NCI-H187 (cell line): ENCODE data around the gene ST8SIA2.
"Not testable (repeated sequence)": the region's sequence is repeated elsewhere in the genome, so short reads cannot be mapped to it uniquely, and the experiment has no call there.

Experiments used
- DNase-seq, 2 experiments: peaks; one replicate each; lab custom pipeline; 2025; lab: John Stamatoyannopoulos, UW

ST8SIA2 gene

DNA sequence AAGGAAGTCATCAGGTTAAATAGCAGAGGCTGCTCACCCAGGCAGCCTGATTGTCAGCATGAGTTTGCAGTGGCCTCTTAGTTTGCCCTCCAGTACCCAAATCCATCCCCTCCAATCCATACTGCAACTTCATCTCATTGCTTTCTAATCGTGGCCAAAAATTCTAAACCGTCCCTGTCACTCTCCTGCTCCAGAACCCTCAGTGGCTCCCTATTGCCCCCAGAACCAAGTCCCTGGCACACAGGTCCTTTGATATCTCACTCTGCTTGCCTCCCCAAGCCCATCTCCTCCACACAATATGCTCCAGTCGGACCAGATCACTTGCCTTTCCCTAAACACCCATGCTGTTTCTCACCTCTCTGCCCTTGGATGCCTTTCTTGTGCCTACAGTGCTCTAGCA lies 49.7 kb downstream of the ST8SIA2 start:
- no peak for DNase-seq

DNA sequence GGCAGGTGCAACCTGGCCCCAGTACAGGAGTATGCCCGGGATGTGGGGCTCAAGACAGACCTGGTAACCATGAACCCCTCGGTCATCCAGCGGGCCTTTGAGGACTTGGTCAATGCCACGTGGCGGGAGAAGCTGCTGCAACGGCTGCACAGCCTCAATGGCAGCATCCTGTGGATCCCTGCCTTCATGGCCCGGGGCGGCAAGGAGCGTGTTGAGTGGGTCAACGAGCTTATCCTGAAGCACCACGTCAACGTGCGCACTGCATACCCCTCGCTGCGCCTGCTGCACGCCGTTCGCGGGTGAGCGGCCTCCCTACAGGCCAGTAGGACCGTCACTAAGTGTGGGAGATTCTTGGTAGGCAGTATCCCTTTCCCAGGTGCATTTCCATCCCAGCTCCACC lies 51.0 kb downstream of the ST8SIA2 start:
- no peak for DNase-seq

DNA sequence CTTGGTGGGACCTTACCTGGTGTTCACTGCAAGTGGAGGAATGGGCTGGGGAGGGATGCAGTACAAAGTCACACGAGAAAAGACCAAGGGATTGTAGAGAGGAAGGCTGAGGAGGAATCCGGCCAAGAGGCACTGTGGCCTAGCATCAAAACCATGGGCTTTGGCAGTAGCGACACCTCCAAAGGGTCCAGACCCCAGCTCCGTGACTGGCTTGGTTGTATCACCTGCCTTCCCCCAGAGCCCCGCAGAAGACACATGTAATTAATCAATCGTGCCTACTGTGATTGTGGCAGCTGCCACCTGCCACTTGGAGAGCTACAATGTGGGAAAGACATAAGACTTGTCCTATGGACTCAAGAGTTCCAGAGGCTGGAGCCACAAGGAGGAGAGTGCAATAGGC lies 54.7 kb downstream of the ST8SIA2 start:
- DNase-seq, result no peak

DNA sequence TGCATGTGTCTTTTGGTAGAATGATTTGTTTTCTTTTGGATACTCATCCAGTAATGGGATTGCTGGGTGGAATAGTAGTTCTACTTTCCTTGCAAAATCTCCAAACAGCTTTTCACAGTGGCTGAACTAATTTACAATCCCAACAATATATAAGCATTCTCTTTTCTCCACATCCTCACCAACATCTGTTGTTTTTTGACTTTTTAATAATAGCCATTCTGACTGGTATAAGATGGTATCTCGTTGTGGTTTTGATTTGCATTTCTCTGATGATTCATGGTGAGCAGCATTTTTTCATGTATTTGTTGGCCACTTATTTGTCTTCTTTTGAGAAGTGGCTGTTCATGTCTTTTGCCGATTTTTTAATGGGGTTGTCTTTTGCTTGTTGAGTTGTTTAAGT lies 55.8 kb downstream of the ST8SIA2 start:
- no peak for DNase-seq

DNA sequence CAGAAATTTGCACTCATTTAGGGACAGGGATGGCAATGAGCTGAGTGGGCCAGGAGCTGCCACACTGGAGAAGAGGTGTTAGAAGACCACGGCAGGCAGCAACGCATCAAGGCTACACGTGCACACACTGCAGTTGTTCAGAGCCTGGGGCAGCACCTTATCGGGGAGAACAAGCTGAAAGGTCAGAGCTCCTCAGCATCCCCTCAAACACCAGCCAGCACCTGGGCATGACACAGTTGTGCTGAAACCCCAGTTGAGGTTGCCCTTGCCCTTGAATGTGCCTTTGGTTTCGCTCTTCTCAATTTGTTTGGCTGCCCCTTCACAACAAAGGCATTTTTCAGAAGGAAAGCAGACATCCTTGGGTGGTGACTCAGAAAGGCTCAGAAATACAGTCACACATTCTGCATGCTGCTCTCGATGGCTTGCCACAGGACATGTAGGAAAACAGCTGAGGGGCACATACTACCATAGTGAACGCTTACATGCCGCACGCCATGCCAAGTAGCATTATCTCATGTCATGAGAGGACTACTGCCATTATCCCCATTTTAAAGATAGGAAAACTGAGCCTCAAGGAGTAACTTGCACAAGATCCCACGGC lies 57.6 kb downstream of the ST8SIA2 start:
- DNase-seq, result no peak

DNA sequence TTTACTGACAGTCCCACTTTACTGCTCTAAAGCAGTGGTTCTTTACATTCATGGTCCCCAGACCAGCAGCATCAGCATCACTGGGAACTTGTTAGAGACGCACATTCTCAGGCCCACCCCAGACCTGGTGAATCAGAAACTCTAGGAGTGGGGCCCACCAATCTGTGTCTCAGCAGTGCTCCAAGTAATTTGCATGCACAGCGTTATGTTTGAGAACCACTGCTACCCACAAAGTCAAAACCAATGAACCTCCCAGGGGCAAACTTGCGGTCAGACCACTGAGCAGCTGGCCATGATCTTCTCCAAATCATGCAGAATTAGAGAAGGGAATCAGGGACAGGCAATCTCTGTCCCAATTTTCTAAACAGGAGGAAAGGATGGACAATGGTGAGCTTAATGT lies 58.5 kb downstream of the ST8SIA2 start:
- DNase-seq, result no peak

DNA sequence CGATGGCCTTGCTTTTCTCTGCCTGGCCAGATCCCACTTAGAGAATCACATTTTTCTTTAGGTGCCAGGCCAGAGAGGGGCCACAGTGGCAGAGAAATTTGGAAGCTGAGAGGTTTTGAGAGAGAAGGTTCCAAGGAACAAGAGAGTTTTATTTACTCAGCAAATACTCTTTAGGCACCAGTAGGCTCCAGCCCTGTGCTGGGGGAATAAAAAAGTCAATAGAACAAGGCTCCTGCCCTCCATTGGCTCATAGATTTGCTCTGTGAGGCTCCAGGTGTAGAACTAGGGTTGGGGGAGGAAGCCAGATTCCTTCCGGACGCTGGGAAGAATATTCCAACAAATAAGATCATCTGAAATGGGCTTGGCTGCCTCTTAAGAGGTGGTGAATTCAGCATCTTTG lies 59.9 kb downstream of the ST8SIA2 start:
- DNase-seq, result no peak

DNA sequence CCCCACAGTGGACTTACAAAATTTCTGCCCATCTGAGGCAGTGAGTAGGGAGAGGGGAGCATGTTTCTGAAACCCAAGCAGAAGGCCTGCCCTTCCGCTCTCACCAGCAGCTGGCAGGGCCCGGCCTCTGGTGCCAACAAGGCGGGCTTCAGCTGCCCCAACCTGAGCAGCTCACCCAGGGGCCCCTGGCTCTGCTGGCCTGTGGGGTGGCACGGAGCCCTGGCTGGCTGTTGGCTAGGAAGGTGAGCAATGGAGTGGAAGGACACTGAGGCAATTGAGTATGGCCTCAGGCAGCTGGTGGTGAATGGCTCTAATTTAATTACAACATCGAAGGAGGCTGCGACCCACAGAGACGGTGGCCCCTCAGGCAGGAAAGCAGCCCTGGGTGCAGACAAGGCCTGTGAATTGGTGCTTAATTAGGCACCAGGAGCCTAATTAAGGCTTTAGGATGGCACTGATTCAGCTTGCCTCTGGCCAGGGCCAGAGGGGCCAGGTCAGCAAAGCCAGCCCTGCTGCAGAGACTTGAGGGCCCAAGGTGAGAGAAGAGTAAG lies 60.9 kb downstream of the ST8SIA2 start:
- no peak for DNase-seq

DNA sequence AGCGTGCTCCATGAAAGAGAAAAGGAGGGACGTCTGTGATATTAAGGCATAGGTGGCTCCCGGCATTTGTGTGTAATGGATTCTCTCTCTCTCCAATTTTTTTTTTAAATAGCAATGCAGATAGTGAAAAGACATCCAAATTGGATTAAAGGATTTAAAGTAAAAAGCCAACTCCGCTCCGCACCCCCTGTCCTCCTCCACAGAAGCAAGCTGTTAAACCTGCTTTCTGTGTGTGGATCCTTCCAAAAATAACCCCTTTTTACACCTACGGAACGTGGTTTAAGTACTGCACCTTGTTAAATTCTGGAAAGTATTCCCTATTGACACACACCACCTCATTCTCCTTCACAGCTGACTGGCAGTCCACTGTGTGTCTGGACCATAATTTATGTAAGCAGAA lies 61.6 kb downstream of the ST8SIA2 start:
- DNase-seq, result no peak

DNA sequence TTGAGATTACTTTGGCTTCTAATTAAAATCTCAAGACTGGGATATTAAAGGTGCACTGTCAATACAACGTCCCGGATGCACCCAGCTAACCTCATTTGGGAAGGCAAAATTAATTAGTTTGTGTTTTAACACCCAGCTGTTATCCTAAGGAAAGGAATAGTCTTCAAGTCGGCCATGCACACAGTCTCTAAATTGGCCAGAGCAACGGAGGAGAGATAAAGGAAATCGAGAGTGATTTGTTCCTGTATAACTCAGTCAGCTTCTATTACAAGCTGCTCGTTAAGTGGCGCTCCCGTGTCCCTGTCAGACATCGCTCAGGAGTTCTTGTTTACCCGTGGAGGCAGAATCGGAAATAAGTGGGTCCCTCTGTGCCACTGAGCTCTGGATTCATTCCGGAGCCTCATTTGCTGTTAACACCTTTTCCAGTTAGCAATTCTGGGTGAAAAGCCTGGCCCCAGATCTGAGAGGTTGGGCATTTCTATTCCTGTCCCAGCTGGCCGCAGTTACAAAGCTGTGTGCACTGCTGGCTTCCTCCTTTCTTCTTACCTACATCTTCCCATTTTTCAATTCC lies 63.9 kb downstream of the ST8SIA2 start:
- DNase-seq, result no peak

DNA sequence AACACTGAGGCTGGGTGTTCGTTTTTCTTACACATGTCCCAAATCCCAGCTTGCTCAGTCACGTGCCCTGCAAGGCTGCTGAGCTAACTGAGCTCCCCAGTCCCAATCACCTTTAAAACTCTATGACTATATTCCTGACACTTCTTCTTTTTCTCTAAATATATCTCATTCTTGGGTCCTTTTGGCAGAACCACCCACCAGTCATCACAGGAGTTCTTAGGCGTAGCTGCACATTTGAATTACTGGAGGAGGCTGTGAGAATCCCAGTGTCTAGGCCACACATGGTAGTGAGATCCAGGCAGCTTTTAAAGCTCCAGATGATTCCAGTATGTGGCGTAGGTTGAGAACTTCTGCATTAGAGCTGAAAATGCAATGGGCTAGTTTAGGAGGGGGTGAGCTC lies 66.3 kb downstream of the ST8SIA2 start:
- DNase-seq, result no peak

DNA sequence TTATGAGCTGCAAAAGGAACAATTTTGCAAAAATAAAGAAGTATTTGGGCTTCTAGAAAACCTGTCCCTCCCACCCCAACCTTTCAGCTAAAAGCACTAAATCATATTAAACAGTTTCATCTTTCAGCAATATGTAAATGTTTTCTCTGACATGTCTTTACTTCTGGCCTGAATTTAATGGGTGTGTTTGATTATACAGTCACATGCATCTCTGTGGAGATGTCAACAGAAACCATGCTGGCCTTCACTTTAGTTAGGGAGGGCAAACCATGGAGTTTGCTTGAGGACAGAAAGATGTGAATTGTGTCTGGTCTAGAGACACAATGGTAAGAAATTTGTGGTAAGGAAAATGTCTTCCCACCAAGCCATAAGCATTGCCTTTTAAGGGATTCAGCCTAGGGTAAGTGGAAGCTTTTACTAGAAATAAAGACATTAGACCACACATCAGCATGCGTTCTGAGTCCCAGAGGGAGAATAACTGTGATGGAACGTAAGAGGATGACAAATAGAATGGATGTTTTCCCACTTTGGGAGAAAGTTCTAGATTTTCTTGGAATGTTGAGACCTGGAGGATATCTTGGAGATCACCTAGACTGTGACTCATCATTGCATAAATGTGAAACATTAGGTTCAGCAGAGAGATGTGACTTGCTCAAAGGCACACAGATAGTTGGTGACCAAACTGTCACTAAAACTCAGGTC lies 68.9 kb downstream of the ST8SIA2 start:
- DNase-seq, result no peak

DNA sequence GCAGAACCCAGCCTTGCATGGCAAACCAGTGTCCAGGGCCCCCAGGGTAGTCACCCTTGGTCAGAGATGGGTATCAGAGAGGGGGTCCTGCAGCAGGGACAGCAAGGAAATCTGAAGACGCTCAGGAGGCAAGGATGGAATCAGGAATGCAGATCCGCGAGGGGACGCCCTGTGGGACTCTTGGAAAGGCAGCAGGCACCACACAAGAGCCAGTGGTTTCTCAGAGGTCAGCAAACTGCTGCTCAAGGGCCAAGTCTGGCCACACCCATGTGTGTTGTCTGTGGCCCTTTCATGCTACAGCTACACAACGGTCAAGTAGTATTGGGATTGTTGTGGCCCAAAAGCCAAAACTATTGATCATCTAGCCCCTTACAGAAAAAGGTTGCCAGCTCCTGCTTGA lies 69.7 kb downstream of the ST8SIA2 start:
- DNase-seq, result no peak

DNA sequence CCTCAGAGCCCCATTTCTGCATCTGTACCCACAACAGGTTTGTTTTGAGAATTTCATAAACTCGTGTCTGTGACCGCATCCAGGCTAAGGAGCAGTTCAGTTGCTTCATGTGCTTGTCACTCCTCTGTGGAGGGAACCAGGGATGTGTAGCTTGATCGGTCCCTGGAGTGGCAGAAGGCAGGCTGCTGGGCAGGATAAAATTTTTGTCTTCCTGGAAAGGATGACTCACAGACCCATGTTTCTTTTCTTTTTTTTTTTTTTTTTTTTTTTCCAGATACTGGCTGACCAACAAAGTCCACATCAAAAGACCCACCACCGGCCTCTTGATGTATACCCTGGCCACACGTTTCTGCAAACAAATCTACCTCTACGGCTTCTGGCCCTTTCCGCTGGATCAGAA lies 70.1 kb downstream of the ST8SIA2 start:
- DNase-seq, result no peak

DNA sequence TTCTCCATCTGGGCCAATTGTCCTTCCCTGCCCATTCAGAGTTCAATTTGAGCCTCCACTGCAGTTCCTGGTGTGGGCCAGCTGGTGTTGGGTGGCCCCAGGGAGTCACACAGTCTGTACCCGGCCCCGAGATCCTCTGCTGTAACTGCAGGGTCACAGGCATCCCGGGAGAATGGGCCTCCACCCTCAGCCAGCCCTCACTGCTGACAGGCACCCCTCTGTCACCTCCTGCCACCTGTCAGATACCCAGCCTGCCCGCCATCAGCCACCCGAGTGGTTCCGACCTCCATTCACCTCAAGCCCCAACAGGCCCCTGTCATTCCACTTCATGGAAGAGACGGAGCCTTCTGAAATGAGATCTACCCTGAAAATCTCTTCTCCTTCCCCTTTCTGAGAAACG lies 73.2 kb downstream of the ST8SIA2 start:
- DNase-seq, result no peak

DNA sequence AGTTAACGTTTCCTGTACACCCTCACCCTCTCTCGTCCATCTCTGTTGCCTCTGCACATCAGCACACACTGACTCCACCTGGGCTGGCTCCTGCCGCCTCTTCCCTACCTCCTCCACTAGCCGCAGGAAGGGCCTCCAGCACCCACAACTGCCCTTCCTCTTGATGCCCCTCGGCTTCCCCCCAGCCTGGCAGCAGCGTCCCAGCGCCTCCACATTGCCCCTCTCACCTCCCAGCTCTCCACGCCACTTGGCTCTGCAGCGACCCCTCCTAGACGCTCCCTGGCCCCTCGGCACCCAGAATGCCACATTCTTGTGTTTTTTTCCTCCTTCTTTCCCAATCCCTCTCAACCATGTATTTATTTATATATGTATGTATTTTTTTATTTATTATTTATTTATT lies 73.6 kb downstream of the ST8SIA2 start:
- no peak for DNase-seq

DNA sequence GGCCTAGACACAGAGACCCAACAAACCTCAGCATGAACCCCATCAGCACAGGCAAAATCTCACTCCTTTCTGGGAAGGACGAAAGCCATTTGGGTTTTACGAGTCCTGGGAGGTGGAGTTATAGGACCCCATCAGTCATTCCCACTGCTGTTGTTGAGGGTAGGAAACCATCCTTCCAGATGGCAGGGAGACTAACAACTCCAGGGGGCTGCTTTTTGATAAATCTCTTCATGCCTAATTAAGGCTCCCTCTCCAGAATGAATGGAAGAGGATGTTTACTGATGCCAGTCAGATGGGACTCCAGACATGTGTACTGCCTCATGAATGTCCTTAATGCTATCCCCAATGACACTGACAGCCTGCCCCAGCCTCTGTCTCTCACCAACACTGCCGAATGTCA lies 75.3 kb downstream of the ST8SIA2 start:
- no peak for DNase-seq

DNA sequence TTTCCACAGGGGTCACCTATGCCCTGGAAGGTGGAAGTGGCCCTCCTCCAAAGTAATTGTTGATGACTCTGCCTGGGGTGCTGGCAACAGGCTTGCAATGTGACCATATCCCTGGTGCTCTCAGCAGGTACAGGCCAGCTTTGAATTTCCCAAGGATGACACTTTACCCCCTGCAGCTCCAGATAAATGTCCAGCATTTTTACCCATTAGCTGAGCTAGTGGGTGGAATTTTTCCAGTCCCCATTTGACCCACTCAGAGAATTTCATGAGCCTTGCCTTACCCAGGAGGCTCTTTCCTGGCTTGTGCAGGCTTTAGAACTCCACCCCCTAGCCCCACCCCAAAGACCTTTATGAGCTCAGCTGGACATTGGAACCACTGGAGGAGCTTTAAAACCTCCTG lies 77.6 kb downstream of the ST8SIA2 start:
- no peak for DNase-seq

DNA sequence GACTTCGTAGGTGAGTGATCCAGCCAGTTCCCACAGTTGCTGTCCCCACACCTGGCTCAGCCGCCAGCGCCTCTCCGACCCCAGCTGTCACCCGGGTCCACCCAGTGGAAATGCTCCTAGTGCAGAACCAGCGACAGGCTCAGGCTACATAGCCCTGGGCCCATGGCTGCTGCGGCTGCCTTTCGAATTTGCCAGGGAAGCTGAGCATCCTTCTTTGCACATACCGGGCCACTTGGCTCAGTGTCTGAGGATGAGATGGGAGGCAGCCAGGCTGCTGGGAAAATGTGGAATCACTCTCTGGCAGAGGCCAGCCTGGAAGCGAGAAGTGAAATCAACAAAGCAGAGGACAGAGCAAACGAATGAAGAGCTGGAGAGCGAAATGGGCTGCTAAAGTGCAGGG lies 80.1 kb downstream of the ST8SIA2 start:
- DNase-seq, result no peak

DNA sequence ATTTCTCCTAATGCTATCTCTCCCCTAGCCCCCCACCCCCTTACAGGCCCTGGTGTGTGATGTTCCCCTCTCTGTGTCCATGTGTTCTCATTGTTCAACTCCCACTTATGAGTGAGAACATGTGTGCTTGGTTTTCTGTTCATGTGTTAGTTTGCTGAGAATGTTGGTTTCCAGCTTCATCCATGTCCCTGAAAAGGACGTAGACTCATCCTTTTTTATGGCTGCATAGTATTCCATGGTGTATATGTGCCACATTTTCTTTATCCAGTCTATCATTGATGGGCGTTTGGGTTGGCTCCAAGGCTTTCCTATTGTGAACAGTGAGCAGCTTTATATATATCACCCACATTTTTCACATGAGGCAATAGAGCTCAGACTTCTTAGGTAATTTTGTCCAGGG lies 86.0 kb downstream of the ST8SIA2 start:
- DNase-seq, result not testable (repeated sequence)

DNA sequence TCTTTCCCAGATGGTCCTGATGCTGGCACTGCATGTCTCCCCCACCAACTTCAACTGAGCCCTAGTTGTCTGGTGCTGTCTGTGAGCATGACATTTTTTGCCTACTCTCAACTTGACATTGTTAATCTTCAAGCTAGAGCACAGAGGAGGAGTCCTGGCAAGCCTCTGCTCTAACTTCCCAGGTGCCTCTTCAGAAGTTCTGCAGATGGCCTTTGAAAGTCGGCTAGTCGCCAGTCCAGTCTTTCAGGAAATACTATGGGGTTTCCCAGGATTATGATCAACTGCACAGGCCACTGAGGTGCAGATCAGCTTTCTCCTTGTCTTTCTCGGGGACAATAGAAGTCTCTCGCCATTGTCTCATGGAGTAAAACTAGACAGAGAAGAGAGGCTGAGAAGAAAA lies 86.7 kb downstream of the ST8SIA2 start:
- DNase-seq, result no peak

DNA sequence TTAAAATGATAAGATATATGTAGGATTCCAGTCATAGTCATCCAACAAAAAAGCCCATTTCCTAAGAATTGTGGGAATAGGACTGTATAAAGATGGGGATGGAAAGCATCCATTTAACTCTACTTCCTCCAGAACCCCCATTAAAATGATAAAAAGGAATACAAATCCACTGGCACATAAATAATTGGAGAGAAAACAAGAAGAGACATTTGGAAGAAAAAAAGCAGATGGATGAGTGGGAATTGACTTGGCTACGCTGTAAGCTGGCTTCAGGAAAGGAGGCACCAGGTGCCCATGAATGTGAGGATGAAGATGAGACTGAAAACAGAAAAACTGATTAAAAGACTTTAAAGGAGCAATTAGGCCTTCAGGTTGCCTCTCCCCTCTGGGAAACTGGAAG lies 91.8 kb downstream of the ST8SIA2 start:
- no peak for DNase-seq

DNA sequence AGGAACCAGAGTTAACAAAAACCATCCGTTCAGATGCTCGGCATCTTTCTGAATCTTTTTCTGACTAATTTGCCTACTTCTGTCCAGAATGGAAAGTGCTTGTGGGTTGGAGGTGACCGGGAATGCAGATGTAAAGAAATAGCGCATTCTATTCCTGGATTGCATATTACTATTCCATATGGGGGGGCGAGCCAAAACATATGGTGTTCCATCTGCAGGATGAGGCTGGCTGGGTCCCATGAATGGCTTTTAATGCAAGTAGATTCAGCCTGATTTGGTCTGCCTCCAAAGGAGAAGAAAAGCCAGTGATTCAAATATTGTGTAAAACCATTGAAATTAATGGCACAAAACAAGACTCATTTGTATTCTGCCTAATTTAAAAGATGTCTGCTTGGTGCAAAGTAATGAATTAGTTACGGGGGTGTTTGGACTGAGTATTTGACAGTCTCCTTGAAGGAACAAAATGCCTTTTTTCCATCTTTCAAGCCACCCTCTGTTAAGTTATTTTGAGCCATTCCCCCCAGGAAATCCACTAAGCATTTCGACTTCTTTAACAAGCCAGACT lies 99.0 kb downstream of the ST8SIA2 start:
- DNase-seq, result no peak
